ENCODE results near the gene CALHM4. TPM values are rescaled to one million over a fixed set of nuclear protein-coding genes. Genes with fewer than 3 reads are reported as not detected.

CALHM4 gene
- total and polyA plus RNA-seq, 2 of the 13 experiments (the other 11 are each of a cell fraction or from before 2014, with no cell fraction given), result not detected

GRCh38 chr6:116550796-116551195, 2.8 kb upstream of the CALHM4 start (continued):
- no peak for TF ChIP-seq KIAA2018 (CRISPR knock-in tag; IDR thresholded peaks at IDR 0.05; ENCODE audit: borderline replicate concordance)
- no peak for TF ChIP-seq RBAK (CRISPR knock-in tag; IDR thresholded peaks at IDR 0.05)
- peak; percentile 88 for TF ChIP-seq SALL1 (CRISPR knock-in tag; IDR thresholded peaks at IDR 0.05)
- TF ChIP-seq HOXA3 (CRISPR knock-in tag; IDR thresholded peaks at IDR 0.05), result peak; percentile 44; the same call in 1 of the 2 replicates
- peak; percentile 86 for TF ChIP-seq RARA (CRISPR knock-in tag; IDR thresholded peaks at IDR 0.05)
- peak; percentile 78; the same call in 1 of the 2 replicates for TF ChIP-seq PITX1 (CRISPR knock-in tag; IDR thresholded peaks at IDR 0.05)
- TF ChIP-seq ZBTB20 (CRISPR knock-in tag; IDR thresholded peaks at IDR 0.05; ENCODE audit: borderline replicate concordance, low read depth), result peak; percentile 86; the same call in 1 of the 2 replicates
- TF ChIP-seq HMG20A (CRISPR knock-in tag; IDR thresholded peaks at IDR 0.05; ENCODE audit: borderline replicate concordance), result peak; percentile 75; the same call in 1 of the 2 replicates
- TF ChIP-seq IKZF5 (CRISPR knock-in tag; IDR thresholded peaks at IDR 0.05), result peak; percentile 63; the same call in 1 of the 2 replicates
- TF ChIP-seq ZNF292 (CRISPR knock-in tag; IDR thresholded peaks at IDR 0.05; ENCODE audit: borderline replicate concordance, low read depth), result peak; percentile 69; the same call in 1 of the 2 replicates
- TF ChIP-seq SKIL (CRISPR knock-in tag; IDR thresholded peaks at IDR 0.05; ENCODE audit: borderline replicate concordance), result 0 out of 2 replicates have a peak, but pooled peaks have one; percentile 41
- no peak for TF ChIP-seq SAFB2 (CRISPR knock-in tag; IDR thresholded peaks at IDR 0.05; ENCODE audit: borderline replicate concordance, low read depth)
